ENCODE results near the gene TIMM29.

Gene TIMM29

DNA sequence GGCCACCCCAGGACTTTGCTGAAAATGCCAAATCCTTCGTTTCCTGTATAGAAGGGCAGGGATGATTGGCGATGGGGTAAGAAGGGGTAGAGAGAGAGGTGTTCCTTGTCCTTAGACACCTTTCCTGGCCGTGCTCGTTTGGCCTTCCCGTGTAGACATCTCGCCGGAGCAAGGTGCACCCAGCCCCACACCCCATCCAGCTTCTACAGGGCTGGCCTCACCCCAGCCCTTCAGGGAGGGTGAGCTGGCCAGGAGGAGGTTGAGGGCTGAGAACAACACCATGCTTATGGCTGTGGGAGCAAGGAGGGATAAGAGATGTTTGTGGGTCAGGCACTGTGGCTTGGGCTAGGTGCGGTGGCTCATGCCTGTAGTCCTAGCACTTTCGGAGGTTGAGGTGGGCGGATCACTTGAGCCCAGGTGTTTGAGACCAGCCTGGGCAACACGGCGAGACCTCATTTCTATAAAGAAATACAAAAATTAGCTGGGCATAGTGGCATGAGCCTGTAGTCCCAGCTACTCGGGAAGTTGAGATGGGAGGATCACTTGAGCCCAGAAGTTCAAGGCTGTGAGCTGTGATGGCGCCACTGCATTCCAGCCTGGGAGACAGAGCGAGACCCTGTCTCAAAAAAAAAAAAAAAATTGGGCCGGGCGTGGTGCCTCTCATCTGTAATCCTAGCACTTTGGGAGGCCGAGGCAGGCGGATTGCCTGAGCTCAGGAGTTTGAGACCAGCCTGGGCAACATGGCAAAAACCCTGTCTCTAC, 47.7 kb downstream of the TIMM29 start:
- Mint-ChIP-seq H3K4me3 (no peak overlapping the region), H3K9me3 (ENCODE audit: low read depth) (no peaks in the 10 kb centered on the region), H3K27ac (no peak overlapping the region), H3K27me3 (no peaks in the 10 kb centered on the region), H3K4me1 (ENCODE audit: low read depth) (peaks cover 36% of the 10 kb centered on the region), H3K36me3 (no peaks in the 10 kb centered on the region)

DNA sequence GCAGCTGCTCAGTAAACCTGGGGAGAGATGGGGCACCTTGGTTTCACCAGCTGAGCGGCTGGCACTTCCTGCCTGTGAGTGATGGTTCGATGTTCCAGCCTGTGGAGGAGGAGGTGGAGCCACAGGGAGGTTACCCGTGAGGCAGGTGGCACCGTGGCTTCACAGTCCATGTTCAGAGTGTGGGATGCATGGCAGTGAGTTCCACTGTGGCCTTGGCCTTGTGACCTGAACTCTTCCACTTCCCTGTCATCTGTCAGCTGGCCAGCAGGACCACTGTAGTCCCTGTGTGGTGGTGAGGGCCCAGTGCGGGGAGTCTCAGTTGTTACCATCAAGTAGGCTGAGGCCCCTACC, 49.1 kb downstream of the TIMM29 start:
- Mint-ChIP-seq H3K9me3 (ENCODE audit: low read depth) (no peaks in the 10 kb centered on the region), H3K4me1 (ENCODE audit: low read depth) (peaks cover 35% of the 10 kb centered on the region), H3K36me3 (no peaks in the 10 kb centered on the region), H3K4me3 (no peak overlapping the region), H3K27ac (no peak overlapping the region), H3K27me3 (no peaks in the 10 kb centered on the region)

All from activated naive CD8-positive, alpha-beta T cell (primary cell).